GM19023 (cell line): ENCODE data around the gene PACSIN1.

ENCODE experiments used
- ATAC-seq: cut with Tn5 transposase; IDR thresholded peaks from one replicate; pipeline ENCODE4 v1.9.1; 2021; ENCODE audit warnings: mild to moderate bottlenecking, moderate library complexity; ENCODE audit not compliant: unreplicated experiment

The PACSIN1 gene

GRCh38 chr6:34514112-34514511, 48.2 kb downstream of the PACSIN1 start:
- no peak for ATAC-seq

DNA sequence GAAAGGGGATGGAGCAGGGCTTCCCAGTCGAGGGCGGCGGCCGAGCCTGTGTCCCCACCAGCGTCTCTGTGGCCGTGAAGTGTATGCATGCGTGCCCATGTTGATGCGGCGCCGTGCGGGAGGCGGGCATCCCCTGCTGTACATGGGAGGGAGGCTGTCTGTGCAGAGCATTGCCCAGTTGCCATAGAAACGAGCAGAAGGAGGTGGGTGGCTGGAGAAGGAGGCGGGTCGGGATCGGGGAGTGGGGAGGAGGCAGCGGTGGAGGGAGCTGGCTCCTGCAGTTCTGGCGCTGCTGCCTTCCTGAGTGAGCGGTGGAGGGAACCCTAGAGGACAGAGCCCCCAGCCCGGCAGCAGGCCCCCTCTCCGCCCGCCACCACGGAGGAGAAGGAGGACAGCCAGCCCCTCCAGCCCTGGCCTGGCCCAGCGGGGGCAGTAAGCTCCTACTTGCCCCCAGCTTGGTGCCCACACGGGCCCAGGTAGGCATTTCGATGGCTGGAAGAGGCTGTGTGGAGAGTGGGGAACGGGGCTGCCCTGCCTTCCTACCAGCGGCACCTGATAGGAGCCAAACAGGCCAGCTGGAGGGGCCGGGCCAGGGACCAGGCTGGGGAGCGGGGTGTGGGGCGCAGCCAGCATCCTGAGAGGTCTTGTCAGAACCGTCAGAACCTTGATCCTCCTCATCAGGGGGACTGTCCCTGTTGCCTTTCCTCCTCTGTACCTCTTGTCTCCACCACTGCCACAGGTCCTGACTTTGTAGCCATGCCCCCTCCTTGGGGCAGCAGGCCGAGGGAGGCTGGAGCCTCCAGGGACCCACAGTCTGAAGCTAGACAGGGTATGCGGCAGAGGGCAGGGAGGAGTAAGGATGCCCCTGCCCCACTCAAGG, 49.0 kb downstream of the PACSIN1 start:
- no peak for ATAC-seq

DNA sequence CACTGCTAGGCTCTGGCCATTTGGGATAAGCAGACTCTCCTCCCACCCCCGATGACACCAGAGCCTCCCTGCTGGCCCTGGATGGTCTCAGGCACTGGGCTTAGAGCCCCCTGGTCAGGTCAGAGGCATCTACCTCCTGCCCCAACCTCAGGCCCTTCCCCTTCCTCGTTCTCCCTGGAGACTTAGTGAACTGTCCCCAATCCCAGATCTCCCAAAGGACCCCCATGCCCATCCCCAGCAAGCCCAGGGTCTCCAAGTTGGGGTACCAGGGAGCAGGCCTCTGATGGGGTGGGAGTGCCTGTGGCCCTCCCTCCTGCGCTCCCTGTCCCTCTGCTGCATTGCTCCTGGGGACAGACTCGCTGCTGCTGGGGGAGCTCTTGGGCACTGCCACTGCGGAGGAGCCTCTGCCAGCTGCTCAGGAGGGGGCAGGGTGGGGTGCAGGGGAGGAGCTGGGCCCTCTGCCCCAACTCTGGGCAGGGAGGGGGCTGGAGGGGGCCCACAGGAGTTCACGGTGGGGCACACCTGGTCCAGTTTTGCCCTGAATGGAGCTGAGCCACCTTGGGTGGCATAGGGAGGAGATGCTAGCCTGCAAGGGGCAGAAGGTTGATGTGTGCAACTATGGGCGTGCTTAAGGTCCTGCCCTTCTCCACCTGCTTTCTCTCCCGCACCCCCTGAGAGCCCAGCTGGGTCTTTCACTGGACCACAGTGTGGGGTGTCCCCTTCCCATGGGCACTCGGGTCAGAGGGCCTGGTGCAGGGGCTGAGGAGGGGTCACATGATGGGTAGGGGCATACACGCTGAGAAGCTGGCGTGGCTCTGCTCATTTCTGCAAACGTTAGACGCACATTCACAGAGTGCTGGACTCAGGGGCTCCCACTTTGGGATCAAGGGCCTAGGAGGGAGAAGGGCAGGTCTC, 49.9 kb downstream of the PACSIN1 start:
- no peak for ATAC-seq

GRCh38 chr6:34516391-34517324, 50.8 kb downstream of the PACSIN1 start:
- ATAC-seq, result no peak

DNA sequence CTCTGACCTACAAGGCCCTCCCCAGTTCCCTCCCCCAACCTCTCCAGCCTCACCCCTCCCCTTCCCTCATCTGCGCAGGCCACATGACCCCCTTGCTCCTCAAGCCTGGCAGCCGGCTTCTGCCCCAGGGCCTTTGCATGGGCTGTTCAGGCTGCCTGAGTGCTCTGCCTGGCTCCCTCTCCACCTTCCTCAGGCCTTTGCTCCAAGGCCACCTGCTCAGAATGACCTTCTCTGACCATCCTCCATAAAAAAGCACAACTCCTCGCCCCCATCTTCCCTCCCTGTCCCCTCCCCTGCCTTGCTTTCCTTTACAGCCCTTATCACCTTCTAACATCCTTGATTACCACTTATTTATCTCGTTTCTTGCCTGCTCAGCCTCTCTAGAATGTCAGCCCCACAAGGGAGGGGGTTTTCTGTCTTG, 51.6 kb downstream of the PACSIN1 start:
- no peak for ATAC-seq

GRCh38 chr6:34517966-34518365, 52.1 kb downstream of the PACSIN1 start:
- no peak for ATAC-seq

DNA sequence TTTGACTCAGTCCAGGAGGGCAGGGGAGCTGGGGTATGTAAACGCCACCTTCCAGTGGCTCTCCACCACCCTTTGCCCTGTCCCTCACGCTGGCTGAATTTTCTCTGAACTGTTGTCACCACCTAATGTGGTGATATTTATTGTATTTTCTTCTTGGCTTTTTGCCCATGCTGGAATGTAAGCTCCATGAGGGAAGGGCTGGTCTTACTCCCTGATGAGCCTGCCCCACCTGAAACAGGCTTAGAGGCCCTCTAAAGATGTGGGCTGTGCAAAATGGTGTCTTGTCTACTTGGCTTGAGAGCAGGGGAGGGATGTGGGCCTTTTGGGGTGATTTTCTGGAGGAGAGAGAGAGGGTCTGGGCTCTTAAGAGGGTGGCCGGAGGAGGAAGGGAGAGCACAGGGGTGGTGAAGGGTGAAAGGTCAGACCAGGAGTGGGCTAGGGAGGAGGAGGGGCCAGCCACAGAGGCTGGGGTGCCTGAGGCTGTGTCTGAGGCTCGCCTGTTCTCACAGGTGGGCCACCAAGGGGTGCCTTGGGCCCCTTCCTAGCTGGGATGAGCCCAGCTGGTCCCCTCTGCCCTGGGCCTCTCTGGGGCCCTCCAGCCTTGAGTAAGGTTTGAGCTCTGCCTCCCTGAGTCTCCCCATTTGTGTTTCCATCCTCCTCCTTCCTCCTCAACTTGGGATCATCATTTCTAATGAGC, 52.9 kb downstream of the PACSIN1 start:
- ATAC-seq, result no peak

- ATAC-seq, result no peak
These were observed 54.2 kb downstream of the PACSIN1 start for GRCh38 chr6:34519971-34520644.

DNA sequence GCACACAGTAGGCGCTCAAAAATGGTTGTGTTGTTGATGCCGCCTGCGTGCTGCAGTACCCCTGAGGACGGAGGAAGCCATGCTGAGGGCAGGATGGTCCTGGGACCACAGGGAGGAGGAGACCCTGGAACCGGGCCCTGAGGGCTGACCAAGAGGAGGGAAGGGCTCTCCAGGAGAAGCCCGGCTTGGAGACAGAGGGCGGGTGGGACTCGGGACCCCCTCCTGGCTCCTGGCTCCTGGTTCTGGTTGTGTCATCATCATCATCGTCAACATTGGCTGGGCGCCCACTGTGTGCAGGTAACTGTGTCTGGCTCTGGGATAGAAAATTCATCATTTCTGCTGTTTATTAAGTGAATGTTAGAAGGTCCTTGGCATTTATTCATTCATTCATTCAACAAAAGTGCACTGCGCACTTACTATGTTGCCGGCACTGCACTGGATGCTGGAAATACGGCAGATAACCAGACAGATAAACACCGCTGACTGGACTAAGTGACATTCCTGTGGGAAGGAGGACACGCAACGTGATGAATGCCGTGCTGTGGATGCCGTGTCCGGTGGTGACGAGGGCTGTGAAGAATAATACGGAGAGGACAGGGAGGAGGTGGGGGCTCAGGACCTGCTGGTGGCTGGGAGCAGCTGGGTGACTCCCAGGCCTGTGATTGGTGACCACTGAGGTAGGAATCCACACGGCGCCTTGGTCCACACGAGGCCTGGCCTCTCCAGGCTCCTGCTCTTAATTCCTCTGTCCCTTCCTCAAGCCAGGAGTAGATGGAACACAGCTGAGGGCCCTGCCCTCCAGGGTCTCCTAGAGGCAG, 55.0 kb downstream of the PACSIN1 start:
- no peak for ATAC-seq

DNA sequence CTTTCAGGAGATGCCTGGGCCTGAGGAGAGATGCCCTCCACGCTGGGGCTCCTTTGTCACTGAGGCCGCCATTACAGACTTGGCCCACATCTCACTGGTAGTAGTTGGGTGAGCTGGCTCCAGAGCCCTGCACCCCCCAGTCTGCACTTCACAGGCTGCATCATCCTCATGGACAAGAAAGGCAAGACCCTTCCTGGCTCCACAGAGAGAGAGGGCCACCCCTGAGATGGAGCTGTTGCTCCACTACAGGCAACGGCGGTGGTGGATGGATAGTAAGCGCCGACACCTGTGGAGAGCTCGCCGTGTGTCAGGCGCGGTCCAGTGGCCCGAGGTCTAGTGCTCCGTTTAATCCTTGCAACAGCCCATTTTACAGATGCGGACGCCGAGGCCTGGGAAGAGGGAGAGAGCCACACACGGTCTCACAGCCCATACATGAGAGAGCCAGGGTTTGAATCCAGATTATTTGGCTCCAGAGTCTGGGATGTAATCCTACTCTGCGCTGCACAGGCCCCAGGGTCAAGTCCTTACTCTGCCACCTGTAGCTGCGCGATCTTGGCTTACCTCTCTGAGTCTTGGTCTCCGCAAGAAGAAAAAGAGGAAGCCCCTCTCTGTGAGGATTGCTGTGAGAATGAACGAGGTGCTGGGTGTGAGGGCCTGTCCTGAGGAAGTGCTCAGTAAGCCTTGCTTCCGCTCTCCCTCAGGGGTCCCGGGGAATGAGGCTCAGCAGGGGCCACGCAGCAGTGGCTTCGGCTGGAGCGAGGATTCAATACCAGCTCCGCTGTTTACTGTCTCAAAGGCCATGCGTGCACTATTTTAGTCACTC, 55.8 kb downstream of the PACSIN1 start:
- ATAC-seq, result no peak

DNA sequence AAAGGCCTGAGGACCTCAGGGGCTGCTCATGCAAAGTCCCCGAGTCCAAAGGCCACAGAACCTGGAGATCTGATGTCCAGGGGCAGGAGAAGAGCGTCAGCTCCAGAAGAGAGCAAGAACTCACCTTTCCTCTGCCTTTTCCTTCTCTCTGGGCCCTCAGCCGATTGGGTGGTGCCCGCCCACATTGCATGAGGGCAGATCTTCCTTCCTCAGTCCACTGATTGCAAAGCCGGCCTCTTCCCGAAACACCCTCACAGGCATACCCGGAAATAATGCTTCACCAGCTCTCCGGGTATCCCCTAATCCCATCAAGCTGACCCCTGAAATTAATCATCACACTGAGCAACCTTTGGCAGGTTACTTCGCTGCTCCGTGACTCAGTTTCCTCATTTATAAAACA, 56.9 kb downstream of the PACSIN1 start:
- ATAC-seq, result no peak

DNA sequence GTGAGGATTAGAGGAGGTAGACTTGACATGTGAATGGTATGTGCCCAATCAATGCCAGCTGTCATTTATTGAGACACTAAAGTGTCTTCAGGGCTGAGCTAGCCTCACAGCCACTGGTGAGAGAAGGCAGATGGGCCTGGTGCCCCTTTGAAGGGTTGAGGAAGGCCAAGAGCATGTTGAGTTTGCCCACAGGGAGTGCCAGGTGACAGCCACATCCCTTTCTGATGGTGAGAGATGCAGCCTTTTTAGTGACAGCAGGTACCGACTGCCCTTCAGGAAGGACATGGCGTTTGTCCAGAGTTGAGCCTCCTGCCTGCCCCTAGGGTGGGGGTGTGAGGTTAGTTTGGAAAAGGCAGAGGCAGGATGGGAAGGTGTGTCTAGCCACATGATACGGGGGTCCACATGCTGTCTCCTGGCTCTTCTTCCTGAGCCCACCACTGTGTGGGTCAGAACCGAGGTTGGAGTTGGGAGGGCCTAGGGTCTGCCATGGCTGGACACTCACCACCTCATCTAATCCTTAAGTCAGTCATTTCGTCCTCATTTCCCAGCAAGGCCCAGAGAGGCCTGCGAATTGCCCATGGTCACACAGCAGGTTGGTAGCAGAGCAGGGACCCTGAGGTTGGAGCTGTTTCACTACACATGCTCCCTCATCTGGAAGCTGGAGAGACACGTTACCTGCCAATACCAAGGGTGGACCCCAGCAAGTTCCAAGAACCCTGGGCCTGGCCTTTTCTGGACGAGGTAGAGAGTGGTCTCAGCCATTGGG, 57.7 kb downstream of the PACSIN1 start:
- no peak for ATAC-seq

DNA sequence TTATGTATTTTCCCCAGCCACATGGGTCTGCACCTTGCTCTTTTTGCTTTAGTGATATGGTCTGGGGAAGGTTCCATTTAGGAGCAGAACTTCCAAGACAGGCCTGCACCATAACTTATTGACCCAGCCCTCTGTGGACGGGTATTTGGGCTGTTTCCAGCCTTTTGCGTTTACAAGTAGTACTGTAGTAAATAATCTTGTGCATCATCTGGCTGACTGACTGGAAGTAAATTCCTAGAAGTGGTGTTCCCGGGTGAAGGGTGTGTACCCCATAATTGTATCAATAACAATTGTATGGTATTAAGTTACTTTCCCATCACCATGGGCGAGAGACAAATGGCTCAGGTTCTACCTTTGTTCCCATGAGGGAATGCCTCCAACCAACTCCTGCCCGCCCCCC, 58.6 kb downstream of the PACSIN1 start:
- ATAC-seq, result no peak

DNA sequence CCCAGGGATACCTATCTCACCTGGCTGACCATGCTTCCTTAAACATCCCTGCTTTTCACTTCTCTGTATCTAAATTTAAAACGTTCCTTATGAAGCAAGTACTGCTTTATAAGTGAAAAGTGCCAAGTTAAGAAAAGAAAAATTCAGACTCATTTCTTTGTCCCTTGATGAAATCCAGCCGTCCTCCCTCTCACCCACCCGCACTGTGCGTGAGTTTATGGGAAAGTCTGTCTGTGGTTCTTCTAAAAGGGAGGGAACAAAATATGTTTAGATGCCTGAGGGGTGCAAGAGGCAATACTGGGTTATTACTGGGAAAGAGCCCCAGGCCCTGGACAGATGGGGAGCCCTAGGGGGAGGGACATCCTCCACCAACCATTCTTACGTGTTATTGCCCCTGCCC, 59.1 kb downstream of the PACSIN1 start:
- no peak for ATAC-seq

- ATAC-seq, result no peak
These were observed 59.7 kb downstream of the PACSIN1 start for GRCh38 chr6:34525431-34526175.

DNA sequence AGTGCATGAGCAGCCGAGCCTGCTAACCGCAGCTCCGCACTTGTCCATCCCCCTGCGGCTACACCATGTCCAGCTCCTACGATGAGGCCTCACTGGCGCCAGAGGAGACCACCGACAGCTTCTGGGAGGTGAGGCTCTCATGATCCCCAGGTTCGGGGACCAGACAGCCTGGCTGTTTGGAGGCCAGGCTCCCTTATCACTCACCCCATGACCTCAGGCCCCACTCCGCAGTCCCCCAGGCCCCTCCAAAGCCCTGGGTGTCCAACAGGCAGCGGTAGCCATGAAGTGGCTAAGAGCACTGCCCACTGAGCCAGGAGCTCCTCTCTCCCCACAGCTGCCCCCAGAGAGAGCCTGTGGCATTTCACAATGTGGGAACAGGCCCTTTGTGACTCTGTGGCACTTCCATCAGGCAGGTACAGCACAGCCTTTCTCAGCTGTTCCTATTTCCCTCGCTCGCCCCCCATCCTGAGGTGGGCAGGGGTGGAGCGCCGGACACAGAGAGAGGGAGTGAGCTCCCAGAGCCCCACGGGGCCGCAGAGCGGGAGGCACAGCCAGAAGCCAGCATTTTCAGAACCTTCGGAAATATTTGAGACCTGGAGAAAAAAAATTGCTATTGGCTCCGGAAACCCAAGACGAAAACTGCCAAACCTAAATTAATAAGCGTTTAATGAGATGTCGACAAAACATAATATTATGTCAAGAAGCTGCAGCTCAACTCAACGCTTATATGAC, 60.5 kb downstream of the PACSIN1 start:
- ATAC-seq, result no peak
